ENCODE results near the gene HPCAL4.

HPCAL4 gene

GRCh38 chr1:39646232-39647081 lies 44.8 kb downstream of the HPCAL4 start:
- DNase-seq: no peak

GRCh38 chr1:39645411-39646043 lies 45.7 kb downstream of the HPCAL4 start:
- DNase-seq: no peak

GRCh38 chr1:39643705-39644104 lies 47.5 kb downstream of the HPCAL4 start:
- no peak for DNase-seq

GRCh38 chr1:39642796-39643195 lies 48.4 kb downstream of the HPCAL4 start:
- no peak for DNase-seq

GRCh38 chr1:39640861-39641260 lies 50.4 kb downstream of the HPCAL4 start:
- DNase-seq: no peak

- peak; percentile 43 for DNase-seq
Observed at GRCh38 chr1:39639305-39640130, 51.7 kb downstream of the HPCAL4 start, which contains the start of gene HEYL. Gene HEYL, minus strand, starts transcription at chr1:39639643. Its CDS starts 18 bp downstream, at chr1:39639625.

GRCh38 chr1:39638965-39639304 lies 52.3 kb downstream of the HPCAL4 start:
- no peak for DNase-seq

GRCh38 chr1:39637361-39637760 lies 53.9 kb downstream of the HPCAL4 start:
- no peak for DNase-seq

GRCh38 chr1:39635871-39636210 lies 55.4 kb downstream of the HPCAL4 start:
- no peak for DNase-seq

- no peak for DNase-seq
Observed at GRCh38 chr1:39635205-39635870, 55.9 kb downstream of the HPCAL4 start.

GRCh38 chr1:39633422-39633821 lies 57.8 kb downstream of the HPCAL4 start:
- no peak for DNase-seq

- no peak for DNase-seq
Observed at GRCh38 chr1:39632682-39633417, 58.4 kb downstream of the HPCAL4 start.

- DNase-seq: no peak
Observed at GRCh38 chr1:39632323-39632681, 58.9 kb downstream of the HPCAL4 start.

- DNase-seq: no peak
Observed at GRCh38 chr1:39631361-39632322, 59.6 kb downstream of the HPCAL4 start.

GRCh38 chr1:39628807-39629350 lies 62.4 kb downstream of the HPCAL4 start:
- DNase-seq: no peak

Data from effector CD8-positive, alpha-beta T cell (primary cell).